DMS53 (cell line): ENCODE data around the gene MAN1B1.

Experiments
- DNase-seq: peaks from one replicate; lab custom pipeline; 2025; lab: John Stamatoyannopoulos, UW

MAN1B1 gene

DNA sequence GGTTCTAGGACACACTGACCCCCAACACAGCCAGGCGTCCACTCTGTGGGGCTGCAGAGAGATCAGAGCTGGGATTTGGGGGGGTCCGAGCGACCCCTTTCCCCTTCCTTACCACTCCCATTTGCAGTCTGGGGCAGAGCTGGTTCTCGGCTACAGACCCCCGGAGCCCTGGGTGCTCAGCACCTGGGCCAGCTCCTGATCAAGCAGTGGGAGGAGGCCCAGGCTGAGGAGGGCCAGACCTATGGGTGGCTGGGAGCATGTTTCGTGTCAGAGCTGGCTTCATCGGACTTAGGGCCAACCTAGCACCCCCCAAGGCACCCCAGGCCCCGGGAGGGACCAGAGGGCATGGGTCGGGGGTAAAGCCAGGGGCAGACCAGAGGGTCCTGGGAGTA lies 59.7 kb downstream of the MAN1B1 start:
- DNase-seq, result no peak

- DNase-seq, result peak; percentile 63
These were observed 60.5 kb downstream of the MAN1B1 start for GRCh38 chr9:137147091-137147792.

- no peak for DNase-seq
These were observed 61.0 kb downstream of the MAN1B1 start for GRCh38 chr9:137147793-137148160.

DNA sequence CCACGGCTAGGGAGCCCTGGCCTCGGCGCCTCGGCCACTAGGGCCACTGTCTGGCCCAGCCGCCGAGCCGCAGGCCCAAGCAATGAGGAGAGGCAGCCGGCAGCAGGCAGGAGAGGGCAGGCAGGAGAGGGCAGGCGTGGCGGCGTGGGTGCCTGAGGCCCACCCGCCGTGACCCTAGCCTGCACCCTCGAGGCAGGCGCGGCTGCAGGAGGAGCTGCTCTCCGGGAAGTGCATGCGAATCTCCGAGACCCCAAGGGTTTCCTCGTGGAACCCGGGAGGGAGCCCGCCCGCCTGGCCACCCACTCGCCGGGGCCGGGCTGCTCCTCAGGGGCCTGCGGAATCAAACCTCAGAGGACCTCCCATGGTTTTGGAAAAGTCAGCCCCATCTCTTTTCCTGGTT lies 61.5 kb downstream of the MAN1B1 start:
- DNase-seq, result peak; percentile 48

DNA sequence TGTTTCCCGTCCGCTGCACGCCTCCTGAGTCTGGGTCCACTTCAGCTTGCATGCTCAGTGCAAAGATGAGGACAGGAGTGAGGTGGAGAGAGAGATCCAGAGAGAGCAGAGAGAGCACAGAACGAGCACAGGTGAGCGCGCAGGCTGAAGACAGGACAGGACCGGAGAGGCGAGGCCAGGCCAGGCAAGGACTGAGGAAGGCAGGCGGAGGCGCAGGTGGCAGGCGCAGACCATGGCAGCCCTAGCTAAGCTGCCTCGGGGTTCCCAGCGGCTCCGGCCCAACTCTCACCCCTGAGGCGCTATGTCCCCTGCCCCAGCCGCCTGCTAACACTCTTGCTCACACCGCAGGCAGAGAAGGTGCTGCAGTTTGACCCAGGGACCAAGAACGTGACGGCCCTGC lies 61.9 kb downstream of the MAN1B1 start:
- DNase-seq, result peak; percentile 89

- DNase-seq, result no peak
These were observed 62.6 kb downstream of the MAN1B1 start for GRCh38 chr9:137149363-137149762.

- no peak for DNase-seq
These were observed 63.3 kb downstream of the MAN1B1 start for GRCh38 chr9:137149942-137150616.

- DNase-seq, result peak; percentile 59
These were observed 64.1 kb downstream of the MAN1B1 start for GRCh38 chr9:137150617-137151457.

- no peak for DNase-seq
These were observed 66.1 kb downstream of the MAN1B1 start for GRCh38 chr9:137152844-137153405.

GRCh38 chr9:137156567-137157375 lies 70.0 kb downstream of the MAN1B1 start:
- peak; percentile 47 for DNase-seq

DNA sequence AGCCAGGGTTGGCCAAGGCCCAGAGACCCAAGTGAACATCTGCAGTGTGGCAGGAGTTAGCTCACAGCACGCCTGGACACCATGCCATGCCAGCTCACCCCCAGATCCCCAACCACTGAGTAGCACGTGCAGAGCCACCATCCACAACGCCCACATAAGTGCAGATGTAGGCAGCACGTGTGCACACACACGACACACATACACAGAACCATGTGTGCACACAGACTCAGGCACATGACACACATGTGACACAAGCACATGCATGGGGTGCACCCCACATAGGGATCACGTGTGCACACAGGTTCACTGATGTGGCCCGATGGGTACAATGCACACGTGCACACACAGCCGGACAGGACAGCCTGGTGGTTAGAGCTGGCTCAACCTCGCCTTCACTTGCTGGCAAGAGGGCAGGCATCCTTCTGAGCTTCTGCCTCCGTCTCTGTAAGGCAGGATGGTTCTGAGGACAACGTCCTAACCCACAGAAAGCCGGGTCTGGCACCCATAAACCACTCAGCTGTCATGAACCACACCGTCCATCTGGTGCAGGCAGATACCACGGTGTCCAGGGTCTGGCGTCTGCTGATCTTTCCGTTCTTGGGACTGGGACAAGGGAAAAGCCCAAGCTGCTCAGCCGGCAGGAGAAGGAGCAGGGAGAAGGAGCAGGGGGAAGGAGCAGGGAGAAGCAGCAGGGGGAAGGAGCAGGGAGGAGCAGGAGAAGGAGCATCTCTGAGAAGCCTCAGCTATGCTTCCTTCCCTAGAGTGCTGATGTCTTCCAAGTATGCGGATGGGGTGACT lies 71.0 kb downstream of the MAN1B1 start:
- DNase-seq, result no peak

GRCh38 chr9:137158625-137159024 lies 71.8 kb downstream of the MAN1B1 start:
- DNase-seq, result peak; percentile 67
